NOMO-1 treated with DMSO at 0.1 percent for 48 hours (cell line): ENCODE measurements around the gene NCAN.

Experiments used
- DNase-seq: peaks from one replicate; lab custom pipeline; 2025; ENCODE audit not compliant: unreplicated experiment; lab: John Stamatoyannopoulos, UW

NCAN gene

DNA sequence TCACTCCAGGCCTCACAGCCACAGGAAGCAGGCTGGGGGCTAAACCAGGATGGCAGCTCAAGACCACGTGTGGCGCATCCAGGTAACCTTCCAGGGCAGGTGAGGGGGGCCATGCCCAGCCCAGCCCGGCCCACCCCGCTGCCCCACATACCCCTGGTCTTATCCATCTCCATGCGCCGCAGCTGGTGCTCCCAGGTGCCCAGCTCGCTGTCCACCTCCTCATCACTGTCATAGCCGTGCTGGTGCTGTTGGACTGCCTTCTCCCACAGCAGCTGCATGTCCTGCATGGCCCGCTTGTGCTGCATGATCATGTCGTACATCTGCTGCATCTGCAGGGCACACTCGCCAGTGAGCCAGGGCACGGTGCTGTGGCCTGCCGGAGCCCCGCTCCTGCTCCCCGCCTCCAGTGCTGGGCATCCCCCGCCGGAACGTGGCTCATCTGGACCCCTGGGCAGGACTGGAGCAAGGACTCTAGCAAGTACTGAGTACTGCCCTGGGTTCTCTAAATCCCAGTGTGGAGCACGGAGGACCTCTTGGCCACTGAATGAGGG lies 67.4 kb downstream of the NCAN start:
- DNase-seq = no peak

GRCh38 chr19:19279853-19280252 lies 68.1 kb downstream of the NCAN start:
- DNase-seq = no peak

DNA sequence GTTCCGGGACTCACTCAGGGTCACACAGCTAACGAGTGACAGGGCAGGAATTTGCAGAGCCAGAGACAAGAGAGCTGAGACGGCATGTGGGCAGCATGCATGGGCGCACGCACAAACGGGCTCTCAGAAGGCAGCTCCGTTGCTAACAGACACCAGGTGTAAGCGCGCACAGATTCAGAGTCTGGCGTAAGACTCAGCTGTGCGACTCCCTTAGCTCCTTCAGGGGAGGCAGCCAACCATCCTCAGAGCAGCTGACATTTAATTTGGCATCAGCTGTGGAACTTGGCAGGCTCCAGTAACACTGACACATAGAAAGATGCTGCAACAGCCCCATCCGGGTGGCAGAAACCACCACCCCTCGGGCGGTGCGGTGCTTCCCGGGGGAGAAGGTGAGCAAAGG lies 68.8 kb downstream of the NCAN start:
- DNase-seq = no peak

DNA sequence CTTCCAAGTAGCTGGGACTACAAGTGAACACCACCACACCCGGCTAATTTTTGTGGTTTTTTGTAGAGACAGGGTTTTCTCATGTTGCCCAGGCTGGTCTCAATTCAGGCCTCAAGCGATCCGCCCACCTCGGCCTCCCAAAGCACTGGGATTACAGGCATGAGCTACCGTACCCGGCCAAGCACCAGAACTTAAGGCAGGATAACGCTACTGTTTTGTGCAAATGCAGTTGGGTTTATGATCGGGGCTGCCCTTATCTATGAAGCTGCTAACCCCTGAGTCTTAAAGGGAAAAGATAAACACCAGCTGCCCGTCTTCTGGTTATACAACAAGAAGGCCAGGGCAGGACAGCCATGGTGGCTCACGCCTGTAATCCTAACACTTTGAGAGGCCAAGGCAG lies 73.9 kb downstream of the NCAN start:
- no peak for DNase-seq

DNA sequence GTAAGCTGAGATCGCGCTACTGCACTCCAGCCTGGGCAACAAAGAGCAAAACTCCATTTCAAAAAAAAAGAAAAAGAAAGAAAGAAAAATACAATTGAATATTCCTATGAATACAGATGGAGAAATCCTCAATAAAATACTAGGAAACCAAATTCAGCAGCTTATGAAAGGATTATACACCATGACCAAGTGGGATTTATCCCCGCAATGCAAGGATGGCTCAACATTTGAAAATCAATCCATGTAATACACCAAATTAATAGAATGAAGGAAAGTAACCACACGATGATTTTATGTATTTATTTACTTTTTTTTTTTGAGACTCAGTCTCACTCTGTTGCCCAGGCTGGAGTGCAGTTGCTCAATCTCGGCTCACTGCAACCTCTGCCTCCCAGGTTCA lies 80.8 kb downstream of the NCAN start:
- no peak for DNase-seq

DNA sequence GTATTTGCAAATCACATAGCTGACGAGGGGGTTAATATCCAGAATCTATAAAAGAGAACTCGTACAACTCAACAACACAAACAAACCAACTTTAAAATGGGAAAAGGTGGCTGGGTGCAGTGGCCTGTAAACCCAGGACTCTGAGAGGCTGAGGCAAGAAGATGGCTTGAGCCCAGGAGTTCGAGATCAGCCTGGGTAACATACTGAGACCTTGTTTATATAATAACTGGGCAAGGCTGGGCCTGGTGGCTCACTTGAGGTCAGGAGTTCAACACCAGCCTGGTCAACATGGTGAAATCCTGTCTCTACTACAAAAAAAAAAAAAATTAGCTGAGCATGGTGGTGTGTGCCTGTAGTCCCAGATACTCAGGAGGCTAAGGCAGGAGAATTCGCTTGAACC lies 83.2 kb downstream of the NCAN start:
- no peak for DNase-seq

GRCh38 chr19:19296953-19297689 lies 85.4 kb downstream of the NCAN start:
- no peak for DNase-seq

DNA sequence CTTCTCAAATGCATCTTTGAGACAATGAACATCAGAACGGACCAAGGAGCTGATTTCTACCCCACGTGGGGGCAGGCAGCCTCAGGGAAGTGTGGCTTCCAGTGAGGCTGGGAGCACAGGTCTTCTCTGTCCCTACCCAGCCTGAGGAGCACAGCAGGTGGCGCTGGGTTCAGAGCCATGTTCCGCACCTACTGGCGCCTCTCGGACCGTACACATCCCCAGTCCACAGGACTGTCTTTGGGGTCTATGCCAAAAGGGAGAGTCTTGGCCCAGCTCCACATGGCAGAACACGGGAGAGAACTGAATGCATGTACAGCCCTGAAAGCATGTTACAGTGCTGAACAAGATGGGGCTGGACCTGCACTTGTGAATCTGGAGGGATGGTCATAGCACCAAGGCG lies 86.0 kb downstream of the NCAN start:
- DNase-seq = no peak

- no peak for DNase-seq
These were observed 88.9 kb downstream of the NCAN start for GRCh38 chr19:19300613-19301012.
